SK-N-DZ (cell line): Measurements from ENCODE around the gene RPS24.
A peak's percentile ranks its signal among the peaks of the same experiment; 100 is the strongest.
"Not testable (repeated sequence)": the region's sequence is repeated elsewhere in the genome, so short reads cannot be mapped to it uniquely, and the experiment has no call there.

Experiments
- DNase-seq: peaks from one replicate; pipeline ENCODE4 v3.0.0-alpha.2; 2015; ENCODE audit warnings: low spot score

RPS24 gene

DNA sequence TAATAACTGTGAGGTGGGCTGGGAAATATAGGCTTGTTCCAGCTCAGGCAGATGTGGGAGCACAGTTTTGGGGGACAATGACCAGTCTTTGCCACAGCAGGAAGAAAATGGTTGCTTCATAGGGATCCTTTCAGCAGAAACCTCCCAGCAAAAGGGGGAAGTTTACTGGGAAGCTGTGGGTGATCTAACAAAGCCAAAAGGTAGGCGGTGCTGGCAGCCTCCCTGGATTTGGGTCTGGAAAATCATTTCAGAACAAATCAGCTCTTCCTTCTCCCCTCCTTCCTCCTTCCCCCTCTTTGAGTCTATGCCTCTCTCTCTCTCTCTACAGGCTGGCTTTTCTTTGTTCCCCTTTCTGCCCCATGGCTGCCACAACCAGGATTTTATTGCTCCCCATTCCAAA is 16.2 kb downstream of the RPS24 start:
- DNase-seq, result no peak

DNA sequence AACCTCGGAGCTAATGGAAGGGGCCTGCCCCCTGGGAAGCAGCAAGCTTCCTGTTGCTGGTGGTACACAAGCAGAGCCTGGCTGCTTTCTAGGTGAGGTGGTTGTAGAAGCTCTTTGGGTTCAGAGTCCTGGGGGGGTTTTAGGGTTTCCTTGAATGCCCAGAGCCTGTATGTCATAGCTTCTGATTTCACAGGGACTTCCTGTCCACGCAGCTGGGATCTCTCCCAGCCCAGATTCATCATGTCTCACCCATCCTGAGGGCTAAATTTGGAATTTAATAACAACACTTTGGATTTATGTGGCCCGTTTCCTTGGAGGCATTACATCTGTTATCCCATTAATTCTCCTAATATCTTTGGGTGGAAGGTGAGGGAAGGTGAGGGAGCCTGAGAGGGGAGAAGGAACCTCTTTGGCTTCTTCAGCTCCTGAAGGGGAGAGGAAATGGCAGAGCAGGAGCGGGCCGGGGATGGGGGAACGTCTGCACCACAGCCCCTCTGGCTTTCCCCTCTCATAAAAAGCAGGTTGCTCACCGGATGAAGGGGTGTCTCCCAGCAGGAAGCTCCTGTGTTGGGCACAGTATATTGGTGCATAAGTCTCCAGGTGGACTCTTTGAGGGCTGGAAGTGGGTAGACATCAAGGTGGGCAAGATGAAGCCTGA is 19.7 kb downstream of the RPS24 start:
- DNase-seq, result no peak

GRCh38 chr10:78058562-78058961 is 24.9 kb downstream of the RPS24 start:
- no peak for DNase-seq

DNA sequence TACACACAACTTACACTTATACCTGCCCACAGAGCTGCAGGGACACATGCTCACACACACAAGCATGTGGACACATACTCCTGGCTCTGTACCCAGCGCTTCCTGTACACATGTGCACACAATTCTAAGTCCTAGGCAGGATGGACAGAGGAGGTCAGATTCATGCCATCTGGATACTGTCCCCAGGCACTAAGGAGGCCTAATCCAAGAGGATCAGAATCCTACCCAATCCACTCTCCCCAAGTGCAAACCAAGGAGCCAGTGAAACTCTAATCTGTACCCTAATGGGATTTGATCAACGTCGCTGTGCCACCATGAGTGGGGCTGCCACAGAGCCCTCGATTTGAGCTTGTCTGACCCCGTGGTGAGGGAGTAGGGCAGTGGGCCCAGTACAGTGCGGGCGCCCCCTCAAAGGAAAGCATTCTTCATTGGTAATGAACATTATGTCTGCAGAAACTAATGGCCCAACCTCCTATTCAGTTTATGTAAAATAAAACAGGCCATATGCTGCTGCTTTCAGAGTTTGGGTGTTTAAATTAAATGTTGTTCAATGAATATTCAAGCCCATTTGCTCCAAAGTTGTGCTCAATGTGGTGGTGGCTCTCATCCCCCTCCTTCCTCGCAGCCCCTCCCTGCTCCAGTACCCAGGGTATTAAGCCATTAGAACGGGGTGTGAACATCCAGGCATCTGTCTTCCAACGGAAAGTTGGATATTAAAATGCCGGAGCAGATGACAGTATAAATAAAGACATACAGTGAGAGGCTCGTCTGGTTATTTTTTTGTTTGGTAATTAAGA is 26.4 kb downstream of the RPS24 start:
- DNase-seq, result no peak

DNA sequence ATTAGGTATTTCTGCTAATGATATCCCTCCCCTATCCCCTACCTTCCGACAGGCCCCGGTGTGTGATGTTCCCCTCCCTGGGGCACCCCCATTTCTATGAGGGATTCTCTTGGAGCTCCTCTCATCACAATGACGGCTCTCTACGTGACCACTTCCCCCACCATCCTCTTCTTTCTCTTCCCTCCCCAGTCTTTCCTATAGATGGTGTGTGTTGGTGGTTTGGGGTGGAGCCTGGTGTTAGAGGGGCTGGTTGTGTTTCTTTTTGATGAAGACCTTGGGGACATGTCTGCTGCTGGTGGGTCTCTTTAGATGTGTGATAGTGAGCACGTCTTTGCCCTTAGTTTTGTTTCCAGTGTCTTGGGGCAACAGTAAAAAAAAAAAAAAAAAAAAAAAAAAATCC is 28.6 kb downstream of the RPS24 start:
- DNase-seq, result no peak

DNA sequence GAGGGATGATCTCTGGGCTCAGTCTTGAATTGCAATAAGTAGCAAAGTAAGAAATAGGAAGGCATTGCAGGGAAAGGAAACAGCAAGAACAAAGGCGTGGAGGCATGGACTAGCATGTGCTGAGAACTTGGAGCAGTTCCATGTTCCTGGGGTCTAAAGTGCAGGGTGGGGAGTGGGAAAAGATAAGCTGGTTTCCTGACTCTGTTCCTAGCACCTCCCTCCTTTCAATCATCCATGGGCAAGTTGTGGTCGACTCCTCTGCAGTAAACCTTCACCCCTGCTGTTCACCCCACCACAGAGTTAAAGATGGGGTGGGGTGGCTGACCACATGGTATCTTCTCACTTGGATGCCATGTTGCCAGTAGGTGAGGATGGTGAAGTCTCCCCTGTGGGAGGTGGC is 29.6 kb downstream of the RPS24 start:
- DNase-seq, result no peak

DNA sequence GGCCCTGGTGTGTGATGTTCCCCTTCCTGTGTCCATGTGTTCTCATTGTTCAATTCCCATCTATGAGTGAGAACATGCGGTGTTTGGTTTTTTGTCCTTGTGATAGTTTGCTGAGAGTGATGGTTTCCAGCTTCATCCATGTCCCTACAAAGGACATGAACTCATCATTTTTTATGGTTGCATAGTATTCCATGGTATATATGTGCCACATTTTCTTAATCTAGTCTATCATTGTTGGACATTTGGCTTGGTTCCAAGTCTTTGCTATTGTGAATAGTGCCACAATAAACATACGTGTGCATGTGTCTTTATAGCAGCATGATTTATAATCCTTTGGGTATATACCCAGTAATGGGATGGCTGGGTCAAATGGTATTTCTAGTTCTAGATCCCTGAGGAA is 31.3 kb downstream of the RPS24 start:
- not testable (repeated sequence) for DNase-seq

- DNase-seq, result no peak
Observed at GRCh38 chr10:78065611-78066010, 31.9 kb downstream of the RPS24 start.

- DNase-seq, result no peak
Observed at GRCh38 chr10:78066012-78066411, 32.3 kb downstream of the RPS24 start.

- DNase-seq, result no peak
Observed at GRCh38 chr10:78066728-78067430, 33.2 kb downstream of the RPS24 start.

- DNase-seq, result no peak
Observed at GRCh38 chr10:78069151-78069550, 35.5 kb downstream of the RPS24 start.

- DNase-seq, result not testable (repeated sequence)
Observed at GRCh38 chr10:78070064-78070463, 36.4 kb downstream of the RPS24 start.

DNA sequence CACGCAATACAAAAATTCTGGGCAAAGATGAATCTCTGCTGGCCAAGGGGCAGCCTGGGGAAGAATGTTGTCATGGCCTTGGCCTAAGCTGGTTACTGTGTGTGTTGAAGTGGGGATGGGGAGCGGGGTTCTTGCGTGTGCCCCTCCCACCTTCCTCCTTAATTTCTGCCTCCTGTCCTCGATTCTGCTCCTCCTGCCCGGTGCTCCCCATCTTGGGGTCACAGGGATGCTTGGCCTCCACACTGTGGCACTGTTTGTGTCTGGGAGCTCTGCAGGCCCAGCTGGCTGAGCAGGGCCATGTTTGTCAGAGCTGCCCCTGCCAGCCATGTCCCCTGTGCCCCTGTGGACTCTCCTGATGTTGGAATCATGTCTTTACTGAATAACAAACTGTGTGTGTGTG is 37.1 kb downstream of the RPS24 start:
- no peak for DNase-seq

GRCh38 chr10:78071140-78071856 is 37.6 kb downstream of the RPS24 start:
- no peak for DNase-seq

DNA sequence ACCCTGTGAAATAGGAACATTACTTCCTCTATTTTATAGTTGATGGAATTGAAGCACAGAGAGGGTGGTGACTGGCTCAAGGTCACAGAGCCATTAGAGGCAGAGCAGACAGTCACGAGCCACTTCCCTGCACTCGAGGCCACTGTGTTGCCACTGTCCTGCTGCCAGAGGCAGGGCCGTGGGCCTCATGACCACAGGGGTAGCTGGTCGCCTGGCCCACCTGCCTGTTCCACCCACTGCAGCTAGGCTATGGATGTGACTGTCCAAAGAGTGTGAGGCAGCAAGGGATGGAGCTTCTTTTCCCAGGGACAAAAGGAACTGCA is 38.2 kb downstream of the RPS24 start:
- no peak for DNase-seq

- no peak for DNase-seq
Observed at GRCh38 chr10:78072504-78072903, 38.8 kb downstream of the RPS24 start.

GRCh38 chr10:78075806-78076205 is 42.1 kb downstream of the RPS24 start:
- not testable (repeated sequence) for DNase-seq

GRCh38 chr10:78078539-78079330 is 45.1 kb downstream of the RPS24 start:
- DNase-seq, result no peak

- DNase-seq, result no peak
Observed at GRCh38 chr10:78079411-78079810, 45.7 kb downstream of the RPS24 start.

- no peak for DNase-seq
Observed at GRCh38 chr10:78081292-78081691, 47.6 kb downstream of the RPS24 start.

GRCh38 chr10:78082636-78083035 is 49.0 kb downstream of the RPS24 start:
- DNase-seq, result peak; percentile 33
